Neural progenitor cell (in vitro differentiated cells): ENCODE measurements around the gene TRIM58. TPM values are rescaled to one million over a fixed set of nuclear protein-coding genes. Genes with fewer than 3 reads are reported as not detected.

ENCODE experiments used
- DNase-seq: peaks from one replicate; pipeline ENCODE4 v3.0.0-alpha.2; 2016; ENCODE audit warnings: low spot score
- H2AFZ ChIP-seq: fragments of 200-600 bp; sonication (generic); replicated peaks from 2 replicates; pipeline ENCODE4 v1.6.1; 2016; ENCODE audit warnings: antibody characterized with exemption
- H3F3A ChIP-seq: fragments of 200-600 bp; sonication (generic); 2 replicates; pipeline ENCODE4 v1.6.1; 2016; ENCODE audit warnings: antibody characterized with exemption, low read depth
- H3K27ac ChIP-seq: fragments of 200-600 bp; sonication (generic); 2 replicates; pipeline ENCODE4 v1.5.1; 2016; ENCODE audit warnings: mild to moderate bottlenecking
- H3K27me3 ChIP-seq: fragments of 200-600 bp; sonication (generic); 2 replicates; pipeline ENCODE4 v1.6.1; 2016; ENCODE audit warnings: mild to moderate bottlenecking, moderate library complexity
- H3K36me3 ChIP-seq: fragments of 200-600 bp; sonication (generic); 2 replicates; pipeline ENCODE4 v1.5.1; 2016
- H3K4me1 ChIP-seq: fragments of 200-600 bp; sonication (generic); 2 replicates; pipeline ENCODE4 v1.6.1; 2016; ENCODE audit warnings: mixed run types
- H3K4me2 ChIP-seq: fragments of 200-600 bp; sonication (generic); 2 replicates; pipeline ENCODE4 v1.6.1; 2016
- H3K4me3 ChIP-seq: fragments of 200-600 bp; sonication (generic); 2 replicates; pipeline ENCODE4 v1.5.1; 2016
- H3K79me2 ChIP-seq: fragments of 200-600 bp; sonication (generic); 2 replicates; pipeline ENCODE4 v1.6.1; 2016; ENCODE audit warnings: low read depth
- H3K9ac ChIP-seq: fragments of 200-600 bp; sonication (generic); 2 replicates; pipeline ENCODE4 v1.6.1; 2016
- H3K9me3 ChIP-seq: fragments of 200-600 bp; sonication (generic); 2 replicates; pipeline ENCODE4 v1.5.1; 2016; ENCODE audit warnings: low read depth
- H4K20me1 ChIP-seq: fragments of 200-600 bp; sonication (generic); 2 replicates; pipeline ENCODE4 v1.6.1; 2016; ENCODE audit warnings: low read depth
- H3K27ac Mint-ChIP-seq: 3 replicates; pipeline ENCODE4 v1.8.0; 2021; ENCODE audit warnings: mixed read lengths
- H3K27me3 Mint-ChIP-seq: 2 replicates; pipeline ENCODE4 v1.8.0; 2022; ENCODE audit warnings: low read depth, mild to moderate bottlenecking, inconsistent platforms, moderate library complexity, mixed read lengths; ENCODE audit not compliant: insufficient read depth
- H3K36me3 Mint-ChIP-seq: 3 replicates; pipeline ENCODE4 v1.8.0; 2021; ENCODE audit warnings: mixed read lengths
- H3K4me1 Mint-ChIP-seq: 3 replicates; pipeline ENCODE4 v1.8.0; 2021; ENCODE audit warnings: mixed read lengths
- H3K4me3 Mint-ChIP-seq: 3 replicates; pipeline ENCODE4 v1.8.0; 2021; ENCODE audit warnings: mild to moderate bottlenecking, moderate library complexity, mixed read lengths
- H3K9me3 Mint-ChIP-seq: 3 replicates; pipeline ENCODE4 v1.8.0; 2020; ENCODE audit warnings: mixed read lengths
- CTCF ChIP-seq: fragments of 200-600 bp; sonication (generic); IDR thresholded peaks from 2 replicates; pipeline ENCODE4 v1.5.1; 2017; ENCODE audit warnings: antibody characterized with exemption, mild to moderate bottlenecking
- EZH2 ChIP-seq: fragments of 200-600 bp; sonication (generic); IDR thresholded peaks from 2 replicates; pipeline ENCODE4 v1.6.1; 2017; ENCODE audit warnings: antibody characterized with exemption, mild to moderate bottlenecking, moderate library complexity
- EZH2phosphoT487 ChIP-seq: fragments of 200-600 bp; sonication (generic); IDR thresholded peaks from 2 replicates; pipeline ENCODE4 v1.6.1; 2017; ENCODE audit warnings: antibody characterized with exemption
- total RNA-seq: library from RNA; depleted of rRNA; stranded (reverse); fragments of >200 nt; gene quantifications from 2 replicates; pipeline ENCODE4 v1.2.3, GENCODE V29; 2015; ENCODE audit warnings: low replicate concordance

Gene TRIM58
- total RNA-seq, 1 donor from 2014 or later: 0.26 TPM

GRCh38 chr1:247864644-247865043 lies 7.7 kb downstream of the TRIM58 start:
- Histone ChIP-seq H3K27ac (no peak overlapping the region), H3F3A (no peaks in the 10 kb centered on the region), H3K4me2 (no peak overlapping the region), H3K9ac (no peak overlapping the region), H3K36me3 (no peaks in the 10 kb centered on the region), H3K79me2 (no peaks in the 10 kb centered on the region), H2AFZ (no peak overlapping the region), H3K4me3 (no peak overlapping the region), H3K27me3 (no peaks in the 10 kb centered on the region), H3K9me3 (peaks cover 25% of the 10 kb centered on the region), H3K4me1 (no peaks in the 10 kb centered on the region), H4K20me1 (no peaks in the 10 kb centered on the region)
- no peak overlapping the region for H3K27ac Mint-ChIP-seq
- peaks cover 3% of the 10 kb centered on the region for H3K27me3 Mint-ChIP-seq
- peak overlapping the region; percentile 43 for H3K4me3 Mint-ChIP-seq
- no peaks in the 10 kb centered on the region for H3K36me3 Mint-ChIP-seq
- no peak for TF ChIP-seq EZH2phosphoT487
- TF ChIP-seq EZH2: no peak
- no peak for TF ChIP-seq CTCF
- no peaks in the 10 kb centered on the region for H3K4me1 Mint-ChIP-seq
- H3K9me3 Mint-ChIP-seq: peaks cover 11% of the 10 kb centered on the region
- DNase-seq: no peak

- Histone ChIP-seq H3K27me3 (no peaks in the 10 kb centered on the region), H2AFZ (no peak overlapping the region), H3K9ac (no peak overlapping the region), H3K4me1 (no peaks in the 10 kb centered on the region), H3K36me3 (no peaks in the 10 kb centered on the region), H4K20me1 (no peaks in the 10 kb centered on the region), H3K79me2 (no peaks in the 10 kb centered on the region), H3F3A (no peaks in the 10 kb centered on the region), H3K4me2 (no peak overlapping the region), H3K4me3 (no peak overlapping the region), H3K9me3 (peaks cover 21% of the 10 kb centered on the region), H3K27ac (no peak overlapping the region)
- H3K9me3 Mint-ChIP-seq: peaks cover 14% of the 10 kb centered on the region
- no peaks in the 10 kb centered on the region for H3K36me3 Mint-ChIP-seq
- H3K4me1 Mint-ChIP-seq: no peaks in the 10 kb centered on the region
- TF ChIP-seq EZH2 (no peak), EZH2phosphoT487 (no peak)
- no peak overlapping the region for H3K27ac Mint-ChIP-seq
- H3K4me3 Mint-ChIP-seq: no peak overlapping the region
- peaks cover 3% of the 10 kb centered on the region for H3K27me3 Mint-ChIP-seq
- no peak for DNase-seq
Observed at GRCh38 chr1:247865416-247865815, 8.4 kb downstream of the TRIM58 start.

GRCh38 chr1:247883346-247883745 lies 26.4 kb downstream of the TRIM58 start:
- Histone ChIP-seq H3K9me3 (peaks cover 12% of the 10 kb centered on the region), H3K9ac (no peak overlapping the region), H3K27me3 (no peaks in the 10 kb centered on the region), H4K20me1 (no peaks in the 10 kb centered on the region), H3F3A (no peaks in the 10 kb centered on the region), H3K36me3 (no peaks in the 10 kb centered on the region), H3K79me2 (no peaks in the 10 kb centered on the region), H3K4me3 (no peak overlapping the region), H3K4me2 (no peak overlapping the region), H2AFZ (no peak overlapping the region), H3K4me1 (no peaks in the 10 kb centered on the region), H3K27ac (no peak overlapping the region)
- no peaks in the 10 kb centered on the region for H3K36me3 Mint-ChIP-seq
- H3K4me1 Mint-ChIP-seq: no peaks in the 10 kb centered on the region
- no peak overlapping the region for H3K4me3 Mint-ChIP-seq
- H3K9me3 Mint-ChIP-seq: peaks cover 5% of the 10 kb centered on the region
- TF ChIP-seq EZH2: no peak
- TF ChIP-seq EZH2phosphoT487: no peak
- TF ChIP-seq CTCF: no peak
- DNase-seq: no peak
- no peaks in the 10 kb centered on the region for H3K27me3 Mint-ChIP-seq
- H3K27ac Mint-ChIP-seq: no peak overlapping the region

- Histone ChIP-seq H3K79me2 (no peaks in the 10 kb centered on the region), H2AFZ (no peak overlapping the region), H3K9ac (no peak overlapping the region), H3K36me3 (no peaks in the 10 kb centered on the region), H3K4me2 (no peak overlapping the region), H3K27me3 (no peaks in the 10 kb centered on the region), H3K4me3 (no peak overlapping the region), H3F3A (no peaks in the 10 kb centered on the region), H4K20me1 (no peaks in the 10 kb centered on the region), H3K4me1 (no peaks in the 10 kb centered on the region), H3K27ac (no peak overlapping the region), H3K9me3 (peaks cover 8% of the 10 kb centered on the region)
- DNase-seq: no peak
- no peaks in the 10 kb centered on the region for H3K36me3 Mint-ChIP-seq
- H3K4me1 Mint-ChIP-seq: no peaks in the 10 kb centered on the region
- TF ChIP-seq CTCF (no peak), EZH2 (no peak), EZH2phosphoT487 (no peak)
- no peak overlapping the region for H3K4me3 Mint-ChIP-seq
- H3K27me3 Mint-ChIP-seq: no peaks in the 10 kb centered on the region
- H3K9me3 Mint-ChIP-seq: no peaks in the 10 kb centered on the region
- H3K27ac Mint-ChIP-seq: no peak overlapping the region
Observed at GRCh38 chr1:247884797-247885413, 27.9 kb downstream of the TRIM58 start.
